Medulla oblongata (tissue), 1 donor: Measurements from ENCODE around the gene PSMA2.

ENCODE experiments used
- DNase-seq: peaks from one replicate; pipeline ENCODE4 v3.0.0-alpha.2; 2015; ENCODE audit errors: extremely low spot score

The PSMA2 gene

GRCh38 chr7:42931834-42932651 is at the start of gene PSMA2, which contains the start of gene MRPL32:
Gene PSMA2, minus strand, starts transcription at chr7:42932174. Its CDS starts 16 bp downstream, at chr7:42932158.
Gene MRPL32, plus strand, starts transcription at chr7:42932376. Its CDS starts 11 bp downstream, at chr7:42932387.
- peak; percentile 99 for DNase-seq

- DNase-seq, result no peak
Measured at GRCh38 chr7:42981601-42982000, 49.6 kb upstream of the PSMA2 start.

GRCh38 chr7:42980514-42980913 is 48.5 kb upstream of the PSMA2 start:
- no peak for DNase-seq

- no peak for DNase-seq
Measured at GRCh38 chr7:42980084-42980483, 48.1 kb upstream of the PSMA2 start.

- no peak for DNase-seq
Measured at GRCh38 chr7:42978496-42978895, 46.5 kb upstream of the PSMA2 start.

GRCh38 chr7:42976371-42976770 is 44.4 kb upstream of the PSMA2 start:
- no peak for DNase-seq

- DNase-seq, result peak; percentile 7
Measured at GRCh38 chr7:42972699-42973500, 40.9 kb upstream of the PSMA2 start.

- DNase-seq, result no peak
Measured at GRCh38 chr7:42967391-42967790, 35.4 kb upstream of the PSMA2 start.

- no peak for DNase-seq
Measured at GRCh38 chr7:42964849-42965805, 33.2 kb upstream of the PSMA2 start.

- no peak for DNase-seq
Measured at GRCh38 chr7:42964293-42964692, 32.3 kb upstream of the PSMA2 start.

GRCh38 chr7:42961170-42961569 is 29.2 kb upstream of the PSMA2 start:
- DNase-seq, result no peak

- no peak for DNase-seq
Measured at GRCh38 chr7:42960762-42961161, 28.8 kb upstream of the PSMA2 start.

- no peak for DNase-seq
Measured at GRCh38 chr7:42959549-42959948, 27.6 kb upstream of the PSMA2 start.

GRCh38 chr7:42956062-42956461 is 24.1 kb upstream of the PSMA2 start:
- no peak for DNase-seq

- no peak for DNase-seq
Measured at GRCh38 chr7:42953994-42954393, 22.0 kb upstream of the PSMA2 start.

GRCh38 chr7:42952328-42952727 is 20.4 kb upstream of the PSMA2 start:
- DNase-seq, result no peak

- DNase-seq, result no peak
Measured at GRCh38 chr7:42950417-42950816, 18.4 kb upstream of the PSMA2 start.

- no peak for DNase-seq
Measured at GRCh38 chr7:42947521-42947920, 15.5 kb upstream of the PSMA2 start.

- no peak for DNase-seq
Measured at GRCh38 chr7:42946627-42946950, 14.6 kb upstream of the PSMA2 start.

GRCh38 chr7:42945821-42946626 is 14.1 kb upstream of the PSMA2 start:
- peak; percentile 36 for DNase-seq
